Measurements from ENCODE around the gene ZXDC. TPM values are rescaled to one million over a fixed set of nuclear protein-coding genes. Genes with fewer than 3 reads are reported as not detected.

Gene ZXDC
- total and polyA plus RNA-seq, 2 donors from 2014 or later, result 11.4 to 44.8 TPM

DNA sequence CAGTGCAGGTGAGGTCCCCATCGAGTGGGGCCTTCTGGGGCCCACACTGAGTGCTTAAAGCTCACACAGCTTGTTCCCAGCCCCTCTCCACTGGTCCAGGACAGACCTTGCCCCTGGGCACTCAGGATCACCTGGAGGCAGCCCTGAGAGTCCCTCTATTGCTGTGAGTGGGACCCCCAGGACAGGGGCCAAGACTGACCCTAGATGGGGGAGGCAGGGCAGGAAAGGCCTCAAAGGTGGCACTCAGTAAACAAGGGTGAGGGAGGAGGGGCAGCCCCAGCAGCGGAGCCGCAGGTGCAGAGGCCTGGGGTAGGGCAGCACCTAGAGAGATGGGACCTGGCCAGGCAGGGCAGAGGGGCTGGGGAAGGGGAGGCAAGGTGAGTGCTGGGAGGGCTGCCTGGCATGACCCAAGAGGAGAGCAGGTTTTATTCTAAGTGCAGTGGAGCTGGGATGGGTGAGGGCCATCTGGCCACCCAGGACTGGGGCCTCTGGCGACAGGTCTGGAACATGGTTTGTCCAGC is 53.1 kb downstream of the ZXDC start:
- H3K27ac ChIP-seq (ENCODE audit: low read depth in 2 of 2, low read length in 2 of 2), result no peak overlapping the region
- TF ChIP-seq, protein P1, sequence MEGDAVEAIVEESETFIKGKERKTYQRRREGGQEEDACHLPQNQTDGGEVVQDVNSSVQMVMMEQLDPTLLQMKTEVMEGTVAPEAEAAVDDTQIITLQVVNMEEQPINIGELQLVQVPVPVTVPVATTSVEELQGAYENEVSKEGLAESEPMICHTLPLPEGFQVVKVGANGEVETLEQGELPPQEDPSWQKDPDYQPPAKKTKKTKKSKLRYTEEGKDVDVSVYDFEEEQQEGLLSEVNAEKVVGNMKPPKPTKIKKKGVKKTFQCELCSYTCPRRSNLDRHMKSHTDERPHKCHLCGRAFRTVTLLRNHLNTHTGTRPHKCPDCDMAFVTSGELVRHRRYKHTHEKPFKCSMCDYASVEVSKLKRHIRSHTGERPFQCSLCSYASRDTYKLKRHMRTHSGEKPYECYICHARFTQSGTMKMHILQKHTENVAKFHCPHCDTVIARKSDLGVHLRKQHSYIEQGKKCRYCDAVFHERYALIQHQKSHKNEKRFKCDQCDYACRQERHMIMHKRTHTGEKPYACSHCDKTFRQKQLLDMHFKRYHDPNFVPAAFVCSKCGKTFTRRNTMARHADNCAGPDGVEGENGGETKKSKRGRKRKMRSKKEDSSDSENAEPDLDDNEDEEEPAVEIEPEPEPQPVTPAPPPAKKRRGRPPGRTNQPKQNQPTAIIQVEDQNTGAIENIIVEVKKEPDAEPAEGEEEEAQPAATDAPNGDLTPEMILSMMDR (IDR thresholded peaks at IDR 0.05; ENCODE audit: borderline replicate concordance, extremely low read depth, insufficient read depth), result no peak

DNA sequence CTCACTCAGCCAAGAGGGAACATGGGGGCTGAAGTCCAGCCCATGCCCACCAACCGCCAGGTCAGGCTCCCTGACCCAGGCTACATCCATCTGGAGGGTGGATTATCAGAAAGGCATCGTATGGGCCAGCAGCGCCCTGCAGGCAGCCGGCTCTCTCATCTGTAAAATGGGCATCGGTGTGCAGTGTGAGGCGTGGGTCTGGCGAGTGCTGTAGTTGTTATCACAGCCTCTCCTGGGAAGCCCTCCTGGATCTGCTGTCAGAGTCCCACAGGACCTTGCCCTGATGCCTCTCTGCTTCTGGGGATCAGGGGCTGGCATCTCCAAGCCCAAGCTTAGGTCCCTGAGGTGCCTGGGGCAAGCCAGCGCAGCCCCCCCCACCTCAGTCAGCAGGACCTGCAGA is 53.6 kb downstream of the ZXDC start:
- Histone ChIP-seq H3K36me3 (ENCODE audit: control insufficient read depth in 2 of 3, insufficient read depth in 3 of 3, low read length in 3 of 3) (no peaks in the 10 kb centered on the region), H3K9me3 (ENCODE audit: control insufficient read depth in 2 of 3, insufficient read depth in 1 of 3, low read length in 3 of 3) (peaks cover 0 to 8% (median 4%) of the 10 kb centered on the region in 3 donors), H3K4me1 (ENCODE audit: control insufficient read depth in 2 of 3, insufficient read depth in 2 of 3, low read depth in 1 of 3, low read length in 3 of 3) (no peaks in the 10 kb centered on the region), H3K27ac (ENCODE audit: low read depth in 2 of 2, low read length in 2 of 2) (no peak overlapping the region), H3K9ac (ENCODE audit: low read length in 3 of 3) (no peak overlapping the region), H3K4me3 (ENCODE audit: low read length in 3 of 3) (no peak overlapping the region), H3K27me3 (ENCODE audit: control insufficient read depth, insufficient read depth, low read length) (no peaks in the 10 kb centered on the region)
- intact Hi-C loops (cut with DNase I), result no loop called here
- no peak for DNase-seq
- FAIRE-seq, result no peak
- TF ChIP-seq, protein P1 (IDR thresholded peaks at IDR 0.05; ENCODE audit: borderline replicate concordance, extremely low read depth, insufficient read depth), result no peak

More for the DNA sequence above, 53.1 kb downstream of the ZXDC start:
- DNase-seq (no peak), FAIRE-seq (no peak)
- H3K27me3 ChIP-seq (ENCODE audit: control insufficient read depth, insufficient read depth, low read length), result no peaks in the 10 kb centered on the region
- H3K9me3 ChIP-seq (ENCODE audit: control insufficient read depth in 2 of 3, insufficient read depth in 1 of 3, low read length in 3 of 3), result peaks cover 0 to 12% (median 4%) of the 10 kb centered on the region in 3 donors
- no peaks in the 10 kb centered on the region for H3K36me3 ChIP-seq (ENCODE audit: control insufficient read depth in 2 of 3, insufficient read depth in 3 of 3, low read length in 3 of 3)
- no peaks in the 10 kb centered on the region for H3K4me1 ChIP-seq (ENCODE audit: control insufficient read depth in 2 of 3, insufficient read depth in 2 of 3, low read depth in 1 of 3, low read length in 3 of 3)
- no peak overlapping the region for H3K9ac ChIP-seq (ENCODE audit: low read length in 3 of 3)
- intact Hi-C loops (cut with DNase I), result no loop called here
- no peak overlapping the region for H3K4me3 ChIP-seq (ENCODE audit: low read length in 3 of 3)

DNA sequence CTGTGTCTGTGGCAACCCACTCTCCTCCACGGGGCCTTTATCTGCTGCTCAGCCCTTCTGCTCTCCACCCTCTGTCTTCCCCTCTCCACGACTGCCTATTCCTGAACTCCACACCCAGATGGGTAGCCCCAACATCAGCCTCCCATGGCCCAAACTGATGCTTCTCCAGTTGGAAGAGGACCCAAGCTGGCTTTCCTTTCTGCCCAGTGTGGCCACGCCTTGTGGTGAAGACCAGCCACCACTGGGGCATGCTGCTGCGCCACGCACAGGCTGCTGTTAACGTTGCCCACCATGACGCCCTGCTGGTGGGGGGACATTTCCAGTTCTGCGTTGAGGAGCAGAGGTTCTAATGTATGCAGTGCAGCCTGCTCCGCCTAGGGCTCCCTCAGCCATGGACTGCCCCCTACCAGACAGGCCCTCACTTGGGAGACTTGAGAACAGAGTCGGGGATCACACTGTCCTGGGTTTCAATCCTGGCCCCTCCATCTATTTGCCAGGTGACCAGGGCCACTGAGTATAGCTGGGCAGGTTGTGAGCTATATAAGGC is 54.0 kb downstream of the ZXDC start:
- Histone ChIP-seq H3K9me3 (ENCODE audit: control insufficient read depth in 2 of 3, insufficient read depth in 1 of 3, low read length in 3 of 3) (peaks cover 0 to 8% (median 4%) of the 10 kb centered on the region in 3 donors), H3K27me3 (ENCODE audit: control insufficient read depth, insufficient read depth, low read length) (no peaks in the 10 kb centered on the region), H3K36me3 (ENCODE audit: control insufficient read depth in 2 of 3, insufficient read depth in 3 of 3, low read length in 3 of 3) (no peaks in the 10 kb centered on the region), H3K27ac (ENCODE audit: low read depth in 2 of 2, low read length in 2 of 2) (no peak overlapping the region), H3K4me3 (ENCODE audit: low read length in 3 of 3) (no peak overlapping the region), H3K4me1 (ENCODE audit: control insufficient read depth in 2 of 3, insufficient read depth in 2 of 3, low read depth in 1 of 3, low read length in 3 of 3) (no peaks in the 10 kb centered on the region), H3K9ac (ENCODE audit: low read length in 3 of 3) (no peak overlapping the region)
- DNase-seq (no peak), FAIRE-seq (no peak)
- intact Hi-C loops (cut with DNase I), result no loop called here
- TF ChIP-seq, protein P1 (IDR thresholded peaks at IDR 0.05; ENCODE audit: borderline replicate concordance, extremely low read depth, insufficient read depth), result no peak
